HG03520 (cell line): ENCODE results near the gene ITM2B.
"Not testable (repeated sequence)": the region's sequence is repeated elsewhere in the genome, so short reads cannot be mapped to it uniquely, and the experiment has no call there.

Experiments used
- ATAC-seq: cut with Tn5 transposase; IDR thresholded peaks from one replicate; pipeline ENCODE4 v1.9.1; 2021; ENCODE audit warnings: mild to moderate bottlenecking, moderate library complexity; ENCODE audit not compliant: unreplicated experiment

Gene ITM2B

DNA sequence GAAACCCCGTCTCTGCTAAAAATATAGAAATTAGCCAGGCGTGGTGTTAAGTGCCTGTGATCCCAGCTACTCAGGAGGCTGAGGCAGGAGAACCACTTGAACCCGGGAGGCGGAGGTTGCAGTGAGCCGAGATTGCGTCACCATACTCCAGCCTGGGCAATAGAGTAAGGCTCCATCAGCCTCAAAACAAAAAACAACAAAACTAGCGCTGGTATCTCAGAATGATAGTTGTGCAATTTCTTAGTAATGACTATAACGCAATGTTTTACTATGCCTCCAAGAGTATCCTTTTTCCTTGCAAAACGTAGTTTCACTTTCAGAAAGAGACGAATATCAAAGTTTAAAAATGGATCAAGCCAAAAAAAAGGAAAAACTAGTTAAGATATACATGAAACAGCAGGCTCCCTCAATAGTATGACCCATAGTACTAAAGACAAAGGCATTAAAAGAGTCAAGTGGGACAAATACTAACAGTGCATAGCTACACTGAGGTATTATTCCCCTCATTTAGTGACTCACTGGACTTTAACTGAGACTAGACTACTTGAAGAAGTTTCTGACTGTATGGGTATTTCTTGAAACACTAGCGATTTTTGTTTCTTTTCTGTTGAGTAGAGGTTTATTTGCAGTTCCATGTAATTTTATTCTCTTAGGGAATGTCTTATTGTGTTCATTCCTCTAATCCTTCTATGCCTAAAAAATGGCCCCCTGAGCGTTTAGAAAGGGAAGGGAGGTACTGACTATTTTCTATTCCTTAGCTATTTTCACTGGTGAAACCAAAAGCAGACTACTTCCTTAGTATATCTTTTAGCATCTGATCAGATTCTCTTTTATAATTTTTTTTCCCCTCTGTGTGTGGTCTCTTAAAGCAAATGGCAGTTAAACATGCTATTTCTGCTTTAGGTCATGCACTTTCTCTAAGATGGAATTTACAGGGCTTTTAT lies 10.4 kb upstream of the ITM2B start:
- ATAC-seq, result no peak

DNA sequence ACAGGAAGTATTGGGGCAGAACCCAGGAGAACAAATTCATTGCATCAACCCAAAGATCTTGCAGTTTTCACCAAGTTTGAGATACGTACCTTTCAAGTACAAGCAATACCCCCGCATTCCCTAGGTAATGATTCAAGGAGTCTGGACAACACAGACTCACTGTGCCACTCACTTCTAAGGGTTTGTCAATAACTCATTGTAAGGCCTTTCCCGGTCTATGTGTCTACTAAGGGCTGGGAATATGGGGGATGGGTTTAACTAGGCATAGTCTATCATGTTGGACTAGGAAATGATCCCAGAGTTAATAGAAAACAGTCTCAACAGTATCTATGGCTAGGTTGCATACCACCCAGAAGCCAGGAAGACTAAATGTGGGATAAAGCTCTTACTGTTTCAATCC lies 8.3 kb upstream of the ITM2B start:
- no peak for ATAC-seq

DNA sequence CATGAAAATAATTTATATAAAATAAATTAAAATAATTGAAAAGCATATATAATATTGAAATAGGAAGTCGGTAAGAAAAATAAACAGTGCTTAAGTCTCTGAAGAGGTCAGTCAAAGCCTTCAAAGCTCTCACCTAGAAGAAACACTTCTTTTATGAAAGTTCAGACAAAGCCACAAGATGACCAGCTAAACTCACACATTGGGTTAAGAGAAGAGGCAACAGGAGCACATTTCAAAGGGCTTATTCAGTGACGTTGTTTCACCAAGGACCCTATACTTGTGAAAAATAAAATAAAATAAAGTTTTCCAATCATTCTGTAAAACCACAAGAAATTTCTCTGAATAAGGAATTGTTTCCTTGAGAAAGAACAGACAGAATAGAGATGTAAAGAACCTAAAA lies 2.5 kb upstream of the ITM2B start:
- ATAC-seq, result no peak

DNA sequence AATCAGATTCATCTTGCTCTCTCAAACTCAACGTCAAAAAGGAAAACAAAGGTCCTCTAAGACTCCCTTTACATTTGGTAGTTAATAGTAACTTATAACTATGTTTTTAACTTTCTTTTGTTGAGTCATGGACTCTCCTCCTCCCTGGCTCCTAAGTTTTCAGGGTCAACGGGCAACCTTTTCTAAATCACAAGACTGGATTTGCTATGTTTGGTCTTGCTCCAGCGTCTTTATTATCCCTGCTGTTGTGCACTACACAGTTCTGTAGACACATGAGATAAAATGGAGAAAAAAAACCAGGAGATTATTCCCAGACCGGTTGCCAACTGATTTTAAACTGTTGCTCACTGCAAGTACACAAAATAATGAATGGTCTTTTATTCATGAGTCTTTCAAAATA lies 1.9 kb upstream of the ITM2B start:
- ATAC-seq, result no peak

DNA sequence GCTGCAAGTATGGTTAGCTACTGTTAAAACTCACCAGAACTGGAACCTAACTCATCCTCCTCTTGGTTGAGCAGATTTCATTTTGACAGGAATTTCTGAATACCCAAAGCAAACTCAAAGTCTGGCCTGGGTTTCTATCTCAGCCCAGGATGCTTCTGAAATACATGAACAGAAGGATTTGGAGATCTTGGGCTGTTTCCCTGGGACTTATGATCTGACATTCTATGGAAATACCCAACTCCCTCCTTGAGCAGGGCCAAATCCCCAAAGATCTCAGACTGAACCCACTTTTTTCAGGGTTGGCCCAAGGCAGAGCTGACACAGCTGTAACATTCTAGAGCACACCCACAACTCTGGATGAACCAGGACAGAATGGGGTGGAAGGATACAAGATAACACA lies 1.1 kb upstream of the ITM2B start:
- ATAC-seq, result no peak

DNA sequence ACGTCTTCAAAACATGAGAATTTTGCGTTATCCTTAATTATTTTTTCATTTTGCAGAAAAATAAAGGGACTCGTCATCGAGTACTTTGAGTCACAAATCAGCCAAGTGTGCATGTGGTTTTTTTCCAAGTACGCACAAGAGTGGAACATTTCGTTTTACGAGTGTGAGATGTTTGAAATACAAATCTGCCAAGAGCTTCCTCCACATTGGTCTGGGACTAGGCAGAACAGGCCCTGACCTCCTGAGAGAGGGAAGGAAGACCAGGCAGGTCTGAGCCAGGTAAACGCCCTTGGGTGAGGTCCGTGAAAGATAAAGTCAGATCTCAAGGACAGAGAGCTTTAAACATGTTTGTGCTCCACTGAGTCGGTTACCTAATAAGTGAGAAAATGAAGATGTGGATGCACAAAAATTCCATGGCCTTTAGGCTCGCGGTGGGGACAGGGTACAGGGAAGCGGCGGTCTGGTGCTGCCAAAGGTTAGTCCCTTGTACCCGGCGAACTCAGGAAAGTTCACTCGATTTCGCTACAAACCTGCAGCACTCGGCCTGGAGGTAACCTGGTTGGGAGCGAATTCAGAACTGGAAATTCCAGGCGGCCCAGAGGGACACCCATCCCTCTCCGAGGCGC lies 473 bp upstream of the ITM2B start:
- ATAC-seq, result no peak

DNA sequence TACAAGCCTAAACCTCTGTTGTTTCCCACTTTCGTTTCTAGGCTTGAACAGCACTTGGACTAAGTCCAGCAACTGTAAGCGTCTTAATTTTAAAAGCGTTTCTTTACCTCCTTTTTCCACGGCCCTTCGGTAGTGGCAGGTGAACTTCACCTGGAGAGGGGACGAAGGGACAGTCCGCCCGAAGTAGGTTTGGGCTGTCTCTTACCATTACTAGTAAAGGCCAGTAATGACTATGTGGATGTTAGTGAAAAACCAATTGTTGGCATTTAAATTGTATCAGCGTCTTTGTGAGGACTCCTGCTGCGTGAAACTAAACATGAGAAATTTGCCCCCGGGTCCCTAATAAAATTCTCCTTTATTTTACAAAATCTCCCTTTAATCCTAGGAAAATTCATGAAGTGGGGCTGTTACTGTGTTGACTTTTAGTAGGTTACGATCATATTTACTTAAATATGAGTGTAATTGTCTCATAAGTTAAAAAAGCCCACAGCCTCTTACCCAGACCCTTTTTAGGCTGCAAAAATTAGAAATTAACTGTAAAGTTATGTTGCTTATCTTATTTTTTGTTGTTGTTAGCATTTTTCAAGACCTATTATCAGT lies 983 bp downstream of the ITM2B start:
- ATAC-seq, result no peak

DNA sequence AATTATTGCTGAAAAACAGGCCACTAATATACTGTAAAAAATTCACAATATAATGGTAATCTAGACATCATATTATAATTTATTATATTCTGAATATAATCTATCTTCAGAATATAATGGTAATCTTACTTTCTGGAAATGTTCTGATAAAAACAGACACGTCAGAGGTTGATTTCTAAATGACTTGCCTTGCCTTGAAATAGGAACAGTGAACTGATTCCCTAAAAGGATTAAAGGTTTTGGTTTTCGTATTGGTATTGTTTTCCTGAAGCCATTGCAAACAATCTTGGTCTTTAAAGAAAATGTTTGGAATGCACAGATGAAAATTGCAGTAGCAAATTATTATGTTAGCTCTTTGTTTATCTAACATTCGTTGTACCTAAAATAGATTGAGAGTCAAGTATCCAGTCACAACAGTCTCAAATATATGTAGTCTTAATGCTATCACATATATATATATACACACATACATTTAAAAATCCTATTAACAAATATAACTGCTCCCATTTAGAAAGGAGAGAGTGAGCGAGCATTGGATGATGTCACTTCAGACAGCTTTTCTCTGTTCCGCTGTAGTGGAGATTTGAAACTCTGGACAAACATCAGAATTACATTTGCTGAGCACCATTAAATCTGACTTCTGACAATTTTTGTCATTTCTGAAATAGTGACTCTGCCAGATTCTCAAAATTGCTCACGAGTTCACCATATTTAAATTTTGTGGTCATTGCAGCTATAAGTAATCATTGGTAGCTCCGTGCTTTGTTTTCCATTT lies 1.7 kb downstream of the ITM2B start:
- peak; percentile 44 for ATAC-seq

DNA sequence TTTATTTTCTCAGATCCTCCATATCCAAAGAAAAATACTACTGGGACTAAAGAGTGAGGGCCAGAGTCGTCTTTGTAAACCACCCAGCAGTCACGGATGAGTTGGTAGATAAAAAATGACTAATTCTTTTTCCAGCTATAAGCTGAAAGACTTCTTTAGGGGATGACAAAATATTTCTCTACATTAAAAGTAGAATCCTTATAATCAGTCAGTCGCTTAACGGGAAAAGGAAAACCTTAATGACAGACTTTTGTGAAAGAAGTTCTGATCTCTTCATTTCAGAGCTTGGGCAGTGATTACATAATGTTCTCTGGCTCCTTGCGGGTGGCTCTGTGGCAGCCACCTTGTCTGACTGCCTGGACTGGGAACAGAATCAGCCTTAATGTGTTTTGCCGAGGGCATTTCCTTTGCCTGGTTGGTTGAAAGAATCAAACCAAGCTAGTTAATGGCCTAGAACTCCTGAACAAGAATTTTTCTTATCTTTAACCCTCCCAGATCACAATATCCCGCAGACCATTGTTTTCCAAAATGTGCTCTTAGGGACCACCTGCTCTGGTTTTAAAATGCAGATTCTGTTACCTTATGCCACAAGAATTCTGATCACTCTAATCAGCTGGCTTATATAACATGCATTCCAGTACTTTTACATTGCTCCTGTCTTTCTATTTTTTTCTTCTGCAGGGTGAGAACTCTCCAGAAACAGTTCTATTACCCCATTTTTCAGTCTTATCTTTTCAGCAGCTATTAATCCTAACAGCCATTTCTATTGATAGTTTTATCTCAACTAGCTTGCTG lies 2.5 kb downstream of the ITM2B start:
- ATAC-seq, result no peak

DNA sequence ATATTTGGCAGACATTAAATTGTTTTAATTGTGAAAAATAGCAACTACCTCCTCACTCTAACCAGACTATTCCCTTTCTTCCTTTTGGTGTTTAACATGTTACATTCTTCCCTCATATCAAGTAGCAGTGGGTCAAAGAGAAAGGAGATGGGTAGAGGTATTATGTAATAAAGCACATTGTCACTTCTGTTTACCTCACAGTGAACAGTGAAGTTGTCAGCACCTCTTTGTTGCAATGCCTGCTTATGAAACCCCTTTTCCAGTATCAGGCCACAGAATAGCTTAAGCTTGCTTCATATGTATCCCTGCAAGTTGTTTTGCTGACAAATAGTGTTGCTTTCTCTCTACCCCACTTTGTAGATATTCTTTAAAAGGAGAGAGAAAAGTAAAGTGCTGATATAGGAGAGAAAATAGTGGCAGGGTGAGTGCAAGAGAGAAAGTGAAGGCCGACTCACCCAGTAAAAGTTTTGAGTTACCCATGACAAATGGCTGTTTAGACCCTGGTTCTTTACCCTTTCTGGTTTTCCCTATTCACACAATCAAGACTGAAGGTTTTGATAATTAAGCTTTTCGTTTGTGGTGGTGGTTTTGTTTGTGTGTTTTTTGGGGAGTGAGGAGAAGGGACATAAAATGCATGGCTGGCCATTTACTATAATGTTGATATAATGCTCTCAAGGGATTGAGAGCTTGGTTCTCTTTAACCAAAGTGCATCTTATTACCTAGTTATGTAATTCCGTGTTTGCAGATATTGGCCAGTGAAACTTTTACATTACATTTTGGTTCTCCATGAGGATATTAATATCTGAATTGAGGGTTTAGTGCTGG lies 3.7 kb downstream of the ITM2B start:
- ATAC-seq, result no peak

DNA sequence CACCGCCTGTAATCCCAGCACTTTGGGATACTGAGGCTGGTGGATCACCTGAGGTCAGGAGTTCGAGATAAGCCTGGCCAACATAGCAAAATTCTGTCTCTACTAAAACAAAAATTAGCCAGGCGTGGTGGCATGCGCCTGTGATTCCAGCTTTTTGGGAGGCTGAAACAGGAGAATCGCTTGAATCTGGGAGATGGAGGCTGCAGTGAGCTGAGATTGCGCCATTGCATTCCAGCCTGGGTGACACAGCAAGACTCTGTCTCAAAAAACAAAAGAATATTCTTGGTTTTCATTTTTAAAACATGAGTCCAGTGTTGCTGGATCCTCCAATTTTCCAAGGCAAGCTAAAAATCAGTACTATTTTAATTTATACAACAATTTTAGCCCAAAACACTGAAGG lies 6.4 kb downstream of the ITM2B start:
- ATAC-seq, result not testable (repeated sequence)

DNA sequence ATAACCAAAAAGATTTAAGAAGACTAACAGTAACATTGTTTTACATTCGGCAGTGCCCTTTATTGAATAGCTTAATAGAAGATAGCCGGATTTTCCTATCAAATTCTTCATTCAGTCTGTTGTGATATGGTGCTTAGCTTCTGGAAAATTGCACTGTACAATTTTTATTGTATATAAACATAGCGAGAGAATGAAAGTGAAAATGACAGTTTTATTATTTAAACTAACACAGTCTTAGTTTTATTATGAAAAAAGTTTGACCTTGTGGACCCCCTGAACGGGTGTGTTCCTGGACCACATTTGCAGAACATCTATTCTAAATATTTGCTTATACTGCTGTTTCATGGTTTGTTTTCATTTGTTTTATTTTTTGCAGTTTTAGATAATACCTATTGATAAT lies 8.6 kb downstream of the ITM2B start:
- ATAC-seq, result no peak

DNA sequence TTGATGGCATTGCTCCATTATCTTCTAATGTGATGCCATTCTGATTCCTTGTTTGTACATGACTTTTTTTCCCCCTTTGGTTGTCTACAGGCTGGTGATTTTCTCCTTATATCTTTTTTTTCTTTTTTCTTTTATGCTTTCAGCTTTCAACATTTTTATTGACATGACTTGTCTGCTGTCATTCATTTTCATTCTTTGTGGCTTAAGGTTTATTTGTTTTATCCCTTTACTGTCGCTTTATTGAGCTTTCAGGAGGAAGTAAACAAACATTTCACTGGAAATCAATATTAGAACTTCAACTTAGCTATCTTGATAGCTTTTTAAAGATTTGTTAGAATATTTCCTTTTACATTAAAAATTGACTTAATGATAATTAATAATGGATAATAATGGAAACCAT lies 9.7 kb downstream of the ITM2B start:
- no peak for ATAC-seq

DNA sequence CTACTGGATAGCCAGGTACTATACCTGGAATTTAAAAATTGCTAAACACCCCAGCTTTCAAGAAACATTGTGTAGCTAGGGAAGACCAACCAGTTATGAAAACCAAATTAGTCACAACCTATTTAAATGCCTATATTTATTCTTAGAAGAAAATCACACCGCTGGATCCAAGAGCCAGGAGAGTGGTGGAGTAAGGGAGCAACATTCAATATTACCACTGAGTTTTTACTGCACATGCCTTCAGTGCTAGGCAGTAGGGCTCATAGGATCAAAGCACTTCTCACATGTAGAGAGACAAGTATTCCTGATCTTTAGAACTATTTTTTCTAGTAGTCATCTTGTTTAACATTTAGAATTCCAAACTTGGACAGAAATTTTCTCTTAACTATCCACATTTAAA lies 11.2 kb downstream of the ITM2B start:
- no peak for ATAC-seq

DNA sequence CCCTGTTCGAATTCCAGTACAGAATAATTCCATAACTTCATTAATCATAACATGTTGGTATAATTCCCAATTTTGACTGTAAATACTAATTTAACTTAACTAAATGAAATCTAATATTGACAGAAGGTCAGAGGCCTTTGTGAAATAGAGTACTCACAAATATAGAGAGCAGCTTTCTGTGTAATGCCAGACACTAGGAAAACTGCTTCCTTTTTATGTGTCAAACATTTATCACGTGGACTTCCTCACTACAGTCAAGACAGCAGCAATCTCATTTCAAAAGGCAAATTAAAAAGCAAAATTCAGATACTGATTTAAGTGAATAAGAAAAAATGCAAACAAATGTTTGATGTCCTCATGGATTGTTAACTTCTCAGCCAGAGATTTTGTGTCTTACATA lies 13.1 kb downstream of the ITM2B start:
- no peak for ATAC-seq

DNA sequence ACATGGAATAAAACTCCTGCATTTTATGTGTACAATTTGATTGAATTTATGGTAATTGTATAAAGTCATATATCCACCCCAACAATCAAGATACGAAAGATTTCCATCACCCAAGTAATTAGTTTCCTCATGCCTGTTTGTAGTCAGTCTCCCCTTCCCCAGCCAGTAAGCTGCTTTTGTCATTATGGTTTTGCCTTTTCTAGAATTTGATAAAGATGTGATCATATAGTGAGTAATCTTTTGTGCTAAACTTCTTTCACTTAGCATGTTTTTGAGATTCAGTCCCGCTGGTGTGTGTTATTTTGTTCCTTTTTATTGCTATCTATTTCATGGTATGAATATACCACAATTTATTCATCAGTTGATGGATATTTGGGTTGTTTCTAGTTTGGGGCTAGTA lies 16.0 kb downstream of the ITM2B start:
- ATAC-seq, result no peak

DNA sequence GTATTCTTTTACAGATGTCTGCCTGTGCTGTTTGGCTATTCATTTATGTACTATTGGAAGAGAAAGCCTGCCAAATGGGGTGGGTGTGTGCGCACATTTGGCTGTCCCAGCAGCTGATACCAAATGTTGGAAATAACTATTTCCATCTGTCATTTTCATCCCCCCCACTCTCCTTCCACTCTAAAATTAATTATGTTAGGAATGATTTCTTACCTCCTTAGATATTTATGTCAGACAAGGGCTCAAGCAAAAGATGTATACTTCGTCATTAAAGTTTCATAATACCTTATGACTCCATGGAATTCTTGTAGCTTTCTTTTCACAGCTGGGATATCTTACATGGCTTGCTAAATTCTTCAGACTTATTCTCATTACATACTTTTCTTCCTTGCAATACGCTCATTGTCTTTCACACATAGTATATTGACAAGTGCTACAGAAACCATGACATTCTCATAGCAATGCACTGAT lies 18.6 kb downstream of the ITM2B start:
- ATAC-seq, result no peak

DNA sequence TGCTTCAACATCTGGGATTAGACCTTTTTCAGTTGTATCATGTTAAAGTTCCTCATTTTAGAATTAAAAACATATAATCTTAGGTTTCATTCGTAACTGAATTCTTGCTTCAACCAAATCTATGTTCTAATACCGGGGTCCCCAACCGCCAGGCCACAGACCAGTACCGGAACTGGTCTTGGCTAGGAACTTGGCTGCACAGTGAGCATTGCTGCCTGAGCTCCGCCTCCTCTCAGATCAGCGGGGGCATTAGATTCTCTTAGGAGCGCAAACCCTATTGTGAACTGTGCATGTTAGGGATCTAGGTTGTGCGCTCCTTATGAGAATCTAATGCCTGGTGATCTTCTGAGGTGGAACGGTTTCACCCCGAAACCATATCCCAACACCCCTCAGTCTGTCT lies 19.2 kb downstream of the ITM2B start:
- ATAC-seq, result no peak

DNA sequence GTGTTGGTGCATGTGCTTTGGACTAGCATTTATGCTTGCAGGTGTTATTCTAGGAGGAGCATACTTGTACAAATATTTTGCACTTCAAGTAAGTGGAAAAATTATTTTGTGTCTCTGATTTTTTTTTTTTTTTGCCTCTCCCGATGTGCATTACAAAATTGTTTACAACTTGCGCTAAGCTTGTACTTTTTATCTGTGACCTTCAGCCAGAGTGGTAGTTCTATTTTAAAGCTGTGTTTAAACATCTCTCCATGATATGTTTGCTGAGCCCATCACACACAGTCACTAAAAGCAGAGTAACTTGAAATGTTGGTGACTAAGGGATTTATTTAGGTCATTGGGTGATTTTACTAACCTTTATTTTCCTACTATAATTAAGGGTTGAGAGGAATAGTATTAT lies 20.8 kb downstream of the ITM2B start:
- no peak for ATAC-seq

DNA sequence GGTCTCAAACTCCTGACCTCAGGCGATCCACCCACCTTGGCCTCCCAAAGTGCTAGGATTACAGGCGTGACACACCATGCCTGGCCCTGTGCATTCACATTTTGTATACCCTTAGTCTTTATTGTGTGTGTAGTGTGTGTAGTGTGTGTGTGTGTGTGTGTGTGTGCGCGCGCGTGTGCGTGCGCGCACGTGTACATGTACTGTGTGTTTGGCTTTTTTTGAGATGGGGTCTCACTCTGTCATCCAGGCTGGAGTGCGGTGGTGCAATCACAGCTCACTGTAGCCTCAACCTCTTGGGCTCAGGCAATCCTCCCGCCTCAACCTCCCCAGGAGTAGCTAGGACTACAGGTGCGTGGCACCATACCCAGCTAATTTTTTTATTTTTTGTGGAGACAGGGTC lies 22.1 kb downstream of the ITM2B start:
- no peak for ATAC-seq
